ENCODE measurements around the gene GSDME. TPM values are rescaled to one million over a fixed set of nuclear protein-coding genes. Genes with fewer than 3 reads are reported as not detected.

The GSDME gene
- total RNA-seq, 1 experiment from 2014 or later: 7.6 TPM

GRCh38 chr7:24657980-24658379, 99.3 kb downstream of the GSDME start:
- no TSS peak for BruUV-seq (replicated peaks)
- Histone ChIP-seq H3K9ac (ENCODE audit: low read length) (no peak overlapping the region), H3K27me3 (ENCODE audit: insufficient read depth, low read length) (no peaks in the 10 kb centered on the region), H3K27ac (ENCODE audit: low read depth, low read length) (no peak overlapping the region), H3K9me3 (ENCODE audit: control insufficient read depth in 1 of 2, insufficient read depth in 1 of 2, low read depth in 1 of 2, low read length in 2 of 2) (no peaks in the 10 kb centered on the region), H3K9me2 (ENCODE audit: insufficient read depth) (no peaks in the 10 kb centered on the region), H3K4me2 (ENCODE audit: low read length) (no peak overlapping the region), H3K79me2 (ENCODE audit: insufficient read depth, low read length) (no peaks in the 10 kb centered on the region), H3K36me3 (ENCODE audit: control insufficient read depth in 1 of 2, insufficient read depth in 2 of 2, low read length in 2 of 2) (no peaks in the 10 kb centered on the region), H2AFZ (ENCODE audit: low read depth, low read length, poor library complexity, severe bottlenecking) (no peak overlapping the region), H3K4me1 (ENCODE audit: control insufficient read depth in 1 of 2, insufficient read depth in 2 of 2, low read length in 2 of 2) (no peaks in the 10 kb centered on the region), H3K4me3 (replicated peaks in 1 of 2; ENCODE audit: low read depth in 1 of 2, low read length in 2 of 2) (no peak overlapping the region), H4K20me1 (ENCODE audit: insufficient read depth) (no peaks in the 10 kb centered on the region)
- DNase-seq (ENCODE audit: low read depth, low spot score) (no peak), ATAC-seq (no peak)
- ChIA-PET POLR2A (no interaction called here), RAD21 (ENCODE audit: low non-redundant PET in 1 of 2, low total read pairs in 2 of 2, uncharacterized antibody in 2 of 2, unreplicated experiment in 2 of 2) (no interaction called here), CTCF (no interaction called here)
- no peak for TF ChIP-seq ZNF274 (IDR thresholded peaks at IDR 0.05; ENCODE audit: low read depth, low read length)
- TF ChIP-seq SRF (IDR thresholded peaks at IDR 0.05; ENCODE audit: low read depth): no peak
- TF ChIP-seq SP1 (IDR thresholded peaks at IDR 0.05; ENCODE audit: low read depth): no peak
- TF ChIP-seq ZBTB33 (IDR thresholded peaks at IDR 0.05; ENCODE audit: extremely low read depth, insufficient replicate concordance, low read length): no peak
- intact Hi-C loops (cut with micrococcal nuclease): no loop called here

GRCh38 chr7:24656608-24657007, 100.7 kb downstream of the GSDME start:
- Histone ChIP-seq H3K4me2 (ENCODE audit: low read length) (no peak overlapping the region), H3K36me3 (ENCODE audit: control insufficient read depth in 1 of 2, insufficient read depth in 2 of 2, low read length in 2 of 2) (no peaks in the 10 kb centered on the region), H3K4me3 (replicated peaks in 1 of 2; ENCODE audit: low read depth in 1 of 2, low read length in 2 of 2) (no peak overlapping the region), H3K9ac (ENCODE audit: low read length) (no peak overlapping the region), H3K79me2 (ENCODE audit: insufficient read depth, low read length) (no peaks in the 10 kb centered on the region), H2AFZ (ENCODE audit: low read depth, low read length, poor library complexity, severe bottlenecking) (no peak overlapping the region), H3K9me2 (ENCODE audit: insufficient read depth) (no peaks in the 10 kb centered on the region), H3K27me3 (ENCODE audit: insufficient read depth, low read length) (no peaks in the 10 kb centered on the region), H3K27ac (ENCODE audit: low read depth, low read length) (no peak overlapping the region), H3K4me1 (ENCODE audit: control insufficient read depth in 1 of 2, insufficient read depth in 2 of 2, low read length in 2 of 2) (no peaks in the 10 kb centered on the region), H3K9me3 (ENCODE audit: control insufficient read depth in 1 of 2, insufficient read depth in 1 of 2, low read depth in 1 of 2, low read length in 2 of 2) (no peaks in the 10 kb centered on the region), H4K20me1 (ENCODE audit: insufficient read depth) (no peaks in the 10 kb centered on the region)
- BruUV-seq (replicated peaks): no TSS peak
- intact Hi-C loops (cut with micrococcal nuclease): no loop called here
- TF ChIP-seq CBX3 (IDR thresholded peaks at IDR 0.05; ENCODE audit: low read depth) (no peak), SIN3A (IDR thresholded peaks at IDR 0.05; ENCODE audit: low read depth) (no peak), RAD21 (IDR thresholded peaks at IDR 0.05; ENCODE audit: low read depth) (no peak), ATF3 (IDR thresholded peaks at IDR 0.05) (no peak), POLR2A (IDR thresholded peaks at IDR 0.05; ENCODE audit: borderline replicate concordance, extremely low read depth, insufficient read depth, insufficient read length) (no peak), SRF (IDR thresholded peaks at IDR 0.05; ENCODE audit: low read depth) (no peak), EZH2 (IDR thresholded peaks at IDR 0.05) (no peak), MAX (IDR thresholded peaks at IDR 0.05) (no peak), ZBTB33 (IDR thresholded peaks at IDR 0.05; ENCODE audit: extremely low read depth, insufficient replicate concordance, low read length) (no peak), EGR1 (IDR thresholded peaks at IDR 0.05; ENCODE audit: low read depth) (no peak), ZFX (IDR thresholded peaks at IDR 0.05) (no peak), POLR2AphosphoS5 (IDR thresholded peaks at IDR 0.05; ENCODE audit: low read depth, low read length) (no peak), YY1 (IDR thresholded peaks at IDR 0.05; ENCODE audit: extremely low read depth, insufficient replicate concordance, low read depth, low read length) (no peak), EZH2phosphoT487 (IDR thresholded peaks at IDR 0.05; ENCODE audit: borderline replicate concordance) (no peak)
- RAD21 ChIA-PET (ENCODE audit: low non-redundant PET in 1 of 2, low total read pairs in 2 of 2, uncharacterized antibody in 2 of 2, unreplicated experiment in 2 of 2): no interaction called here
- POLR2A ChIA-PET: no interaction called here
- CTCF ChIA-PET: no interaction called here
- no peak for ATAC-seq
- DNase-seq (ENCODE audit: low read depth, low spot score): no peak
